H7 (cell line): ENCODE results near the gene HELZ. TPM values are rescaled to one million over a fixed set of nuclear protein-coding genes. Genes with fewer than 3 reads are reported as not detected.
"Not testable (repeated sequence)": the region's sequence is repeated elsewhere in the genome, so short reads cannot be mapped to it uniquely, and the experiment has no call there.

ENCODE experiments used
- DNase-seq: peaks from one replicate; pipeline ENCODE4 v3.0.0; 2012
- H3K27me3 ChIP-seq: 2 replicates; pipeline ENCODE4 v1.6.0; 2011; ENCODE audit warnings: mild to moderate bottlenecking, low read length; ENCODE audit not compliant: control insufficient read depth, insufficient read depth
- H3K36me3 ChIP-seq: replicated peaks from 2 replicates; pipeline ENCODE4 v1.5.1; 2011; ENCODE audit warnings: low read length; ENCODE audit not compliant: control insufficient read depth, insufficient read depth
- H3K4me3 ChIP-seq: 2 replicates; pipeline ENCODE4 v1.5.1; 2011; ENCODE audit warnings: low read depth, mild to moderate bottlenecking, control low read depth, low read length, moderate library complexity; ENCODE audit not compliant: insufficient read depth
- total RNA-seq: library from RNA; depleted of rRNA; stranded (reverse); fragments of >200 nt; shearing (Covaris generic); gene quantifications from 2 replicates; pipeline ENCODE4 v1.2.3, GENCODE V29; 2014

The HELZ gene
- total RNA-seq, 1 experiment from 2014 or later: 15.6 TPM

- H3K4me3 ChIP-seq: no peak overlapping the region
- H3K36me3 ChIP-seq: no peaks in the 10 kb centered on the region; the same call in none of the 2 replicates
- peak; percentile 9 for DNase-seq
- no peaks in the 10 kb centered on the region for H3K27me3 ChIP-seq
Measured at GRCh38 chr17:67139784-67140665, 105.0 kb downstream of the HELZ start.

GRCh38 chr17:67139289-67139688, 105.7 kb downstream of the HELZ start:
- Histone ChIP-seq H3K36me3 (no peaks in the 10 kb centered on the region; the same call in none of the 2 replicates), H3K27me3 (no peaks in the 10 kb centered on the region), H3K4me3 (no peak overlapping the region)
- DNase-seq: no peak

GRCh38 chr17:67138392-67138791, 106.6 kb downstream of the HELZ start:
- no peaks in the 10 kb centered on the region for H3K27me3 ChIP-seq
- DNase-seq: no peak
- H3K4me3 ChIP-seq: no peak overlapping the region
- H3K36me3 ChIP-seq: no peaks in the 10 kb centered on the region; the same call in none of the 2 replicates

GRCh38 chr17:67137860-67138259, 107.1 kb downstream of the HELZ start:
- no peaks in the 10 kb centered on the region; the same call in none of the 2 replicates for H3K36me3 ChIP-seq
- H3K4me3 ChIP-seq: no peak overlapping the region
- no peak for DNase-seq
- H3K27me3 ChIP-seq: no peaks in the 10 kb centered on the region

GRCh38 chr17:67137026-67137370, 108.0 kb downstream of the HELZ start:
- DNase-seq: no peak
- Histone ChIP-seq H3K36me3 (no peaks in the 10 kb centered on the region; the same call in none of the 2 replicates), H3K27me3 (no peaks in the 10 kb centered on the region), H3K4me3 (no peak overlapping the region)

- Histone ChIP-seq H3K4me3 (no peak overlapping the region), H3K27me3 (no peaks in the 10 kb centered on the region), H3K36me3 (no peaks in the 10 kb centered on the region; the same call in none of the 2 replicates)
- no peak for DNase-seq
Measured at GRCh38 chr17:67136191-67137025, 108.6 kb downstream of the HELZ start.

- H3K27me3 ChIP-seq: no peaks in the 10 kb centered on the region
- H3K36me3 ChIP-seq: no peaks in the 10 kb centered on the region; the same call in none of the 2 replicates
- no peak for DNase-seq
- H3K4me3 ChIP-seq: no peak overlapping the region
Measured at GRCh38 chr17:67133161-67133560, 111.8 kb downstream of the HELZ start.

- no peaks in the 10 kb centered on the region for H3K27me3 ChIP-seq
- H3K36me3 ChIP-seq: no peaks in the 10 kb centered on the region; the same call in 1 of the 2 replicates
- no peak overlapping the region for H3K4me3 ChIP-seq
- no peak for DNase-seq
Measured at GRCh38 chr17:67132366-67132765, 112.6 kb downstream of the HELZ start.

- H3K4me3 ChIP-seq: no peak overlapping the region
- no peaks in the 10 kb centered on the region for H3K36me3 ChIP-seq
- H3K27me3 ChIP-seq: no peaks in the 10 kb centered on the region
- DNase-seq: no peak
Measured at GRCh38 chr17:67130768-67131167, 114.2 kb downstream of the HELZ start.

GRCh38 chr17:67129283-67129682, 115.7 kb downstream of the HELZ start:
- Histone ChIP-seq H3K4me3 (no peak overlapping the region), H3K27me3 (no peaks in the 10 kb centered on the region), H3K36me3 (no peaks in the 10 kb centered on the region)
- DNase-seq: no peak

GRCh38 chr17:67128700-67129099, 116.3 kb downstream of the HELZ start:
- no peaks in the 10 kb centered on the region for H3K27me3 ChIP-seq
- no peaks in the 10 kb centered on the region for H3K36me3 ChIP-seq
- H3K4me3 ChIP-seq: no peak overlapping the region
- no peak for DNase-seq

GRCh38 chr17:67127925-67128324, 117.1 kb downstream of the HELZ start:
- Histone ChIP-seq H3K27me3 (no peaks in the 10 kb centered on the region), H3K4me3 (no peak overlapping the region), H3K36me3 (no peaks in the 10 kb centered on the region)
- DNase-seq: no peak

GRCh38 chr17:67126983-67127382, 118.0 kb downstream of the HELZ start:
- DNase-seq: no peak
- no peaks in the 10 kb centered on the region for H3K36me3 ChIP-seq
- H3K27me3 ChIP-seq: no peaks in the 10 kb centered on the region
- H3K4me3 ChIP-seq: no peak overlapping the region

- not testable (repeated sequence) for H3K36me3 ChIP-seq, H3K27me3 ChIP-seq, DNase-seq, H3K4me3 ChIP-seq
Measured at GRCh38 chr17:67126543-67126942, 118.5 kb downstream of the HELZ start.

GRCh38 chr17:67125924-67126323, 119.1 kb downstream of the HELZ start:
- H3K4me3 ChIP-seq: no peak overlapping the region
- no peaks in the 10 kb centered on the region for H3K27me3 ChIP-seq
- DNase-seq: no peak
- H3K36me3 ChIP-seq: no peaks in the 10 kb centered on the region
